HTR-8/SVneo (cell line): ENCODE data around the gene GDPD2.

ENCODE experiments used
- DNase-seq: peaks from one replicate; pipeline ENCODE4 v3.0.0; 2011; ENCODE audit warnings: low spot score, mixed read lengths; ENCODE audit not compliant: insufficient read length
- FAIRE-seq: peaks from 2 replicates; lab custom pipeline; 2011; peaks lifted over from hg19 to GRCh38; lab: Jason Lieb, UNC

The GDPD2 gene

GRCh38 chrX:70466968-70467367 is 43.9 kb downstream of the GDPD2 start:
- FAIRE-seq (no peak), DNase-seq (no peak)

DNA sequence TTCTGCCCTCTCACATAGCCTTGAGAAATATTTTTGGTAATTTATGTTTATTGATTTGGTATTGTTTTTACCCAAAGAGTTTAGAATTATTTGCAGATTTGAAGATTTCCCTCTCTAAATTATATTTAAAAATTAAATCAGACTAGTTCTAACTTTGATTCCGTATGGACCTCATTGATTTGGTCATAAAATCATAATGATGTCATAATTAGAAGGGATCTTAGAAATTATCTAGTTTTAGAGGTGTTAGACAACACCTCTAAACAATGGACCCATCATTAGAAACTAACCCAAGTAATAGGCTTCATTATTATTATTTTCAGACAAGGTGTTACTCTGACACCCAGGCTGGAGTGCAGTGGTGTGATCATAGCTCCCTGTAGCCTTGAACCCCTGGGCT is 45.6 kb downstream of the GDPD2 start:
- FAIRE-seq: no peak

DNA sequence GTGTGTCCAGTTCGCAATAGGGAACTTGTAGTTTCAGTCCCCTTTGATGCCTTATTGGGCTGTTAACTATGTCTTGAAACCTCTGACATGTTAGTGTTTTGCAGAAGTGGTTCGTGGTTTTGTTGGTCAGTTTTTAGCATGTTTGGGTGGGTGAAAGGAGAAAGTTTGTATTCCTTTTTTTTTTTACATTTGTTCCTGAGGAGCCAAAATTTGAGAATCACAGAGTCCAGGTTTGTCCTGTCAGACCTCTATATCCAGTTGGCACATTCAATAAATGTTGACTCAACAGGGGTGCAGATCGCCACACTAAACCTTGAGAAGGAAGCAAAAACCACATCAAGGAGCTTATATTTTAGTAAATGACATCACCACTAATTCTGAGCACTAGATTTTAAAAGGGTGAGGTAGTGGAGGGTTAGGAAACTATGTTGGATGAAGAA is 47.8 kb downstream of the GDPD2 start:
- DNase-seq: no peak
- FAIRE-seq: no peak

More for the DNA sequence above, 45.6 kb downstream of the GDPD2 start:
- DNase-seq: no peak

GRCh38 chrX:70476166-70476933 is 53.2 kb downstream of the GDPD2 start:
- no peak for FAIRE-seq

DNA sequence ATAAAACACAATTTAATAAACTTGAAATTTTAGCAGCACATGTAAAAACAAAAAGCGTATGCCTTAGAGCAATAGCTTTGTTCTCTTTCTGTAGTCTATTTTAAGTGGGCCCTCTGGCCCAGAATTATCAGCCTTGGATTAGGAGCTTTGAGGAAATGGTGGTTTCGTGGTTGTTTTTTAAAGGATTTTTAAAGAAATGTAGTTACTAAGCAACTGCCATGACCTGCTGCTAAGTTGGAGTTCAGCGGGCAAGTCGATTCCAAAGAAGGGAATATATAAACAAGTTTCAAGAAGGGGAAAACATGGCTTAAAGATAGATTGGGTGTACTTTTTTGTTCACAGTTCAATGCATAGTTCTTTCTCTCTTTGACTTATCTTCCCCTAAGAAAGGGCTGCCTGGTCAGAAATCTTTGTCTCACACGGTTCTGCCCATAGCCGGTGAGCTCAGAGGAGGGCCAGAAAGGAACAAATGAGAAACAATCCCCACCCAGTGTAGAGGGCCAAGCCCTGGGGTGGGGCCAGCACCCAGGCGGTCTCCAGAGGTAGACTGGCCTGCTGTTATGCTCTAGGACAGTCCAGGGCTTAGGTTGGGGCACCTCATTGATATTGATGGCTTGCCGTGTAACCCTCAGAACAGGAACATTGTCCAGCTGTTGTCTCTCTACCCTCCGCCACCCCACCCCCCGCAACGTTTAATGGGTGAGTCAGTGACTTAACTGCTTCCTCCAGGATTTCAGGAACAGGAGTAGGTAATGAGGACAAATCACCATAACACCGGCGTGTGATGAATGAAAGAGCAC is 54.0 kb downstream of the GDPD2 start:
- peak; percentile 69 for DNase-seq
- peak; percentile 96 for FAIRE-seq

More at GRCh38 chrX:70476166-70476933, 53.2 kb downstream of the GDPD2 start:
- DNase-seq: no peak

GRCh38 chrX:70477734-70478075 is 54.6 kb downstream of the GDPD2 start:
- FAIRE-seq (no peak), DNase-seq (no peak)

DNA sequence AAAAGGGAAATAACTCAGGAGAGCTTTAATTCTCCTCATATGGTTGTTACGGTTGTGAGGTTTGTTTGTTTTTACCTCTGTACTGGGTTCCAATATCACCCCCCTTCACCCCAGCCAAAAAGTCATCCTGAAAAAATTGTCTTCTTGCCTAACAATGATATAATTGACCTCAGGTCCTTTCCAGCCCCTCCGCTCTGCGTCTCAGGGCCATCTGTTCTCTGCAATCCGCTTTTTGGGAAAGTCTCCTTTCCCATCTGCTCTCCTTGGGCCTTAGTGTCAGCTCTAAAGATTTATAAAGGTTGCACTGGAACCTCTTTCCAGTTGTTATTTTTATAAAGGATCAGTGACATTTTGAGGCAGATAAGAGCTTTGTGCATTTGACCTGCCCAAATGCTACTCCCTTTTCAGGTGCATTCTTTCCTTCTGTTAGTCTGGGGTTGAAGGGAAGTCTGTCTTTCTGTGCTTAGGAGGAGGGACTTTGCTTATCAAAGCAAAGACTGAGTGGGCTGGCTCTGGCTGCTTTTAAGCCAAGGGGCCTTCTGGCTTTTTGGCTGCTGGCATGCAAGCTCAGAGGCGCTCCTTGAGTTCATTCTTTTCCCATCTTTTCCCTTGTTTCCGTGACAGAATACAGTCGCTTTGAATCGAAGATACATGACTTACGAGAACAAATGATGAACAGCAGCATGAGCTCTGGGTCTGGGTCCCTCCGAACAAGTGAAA is 55.6 kb downstream of the GDPD2 start:
- FAIRE-seq: peak; percentile 85
- no peak for DNase-seq

GRCh38 chrX:70479247-70479921 is 56.3 kb downstream of the GDPD2 start:
- DNase-seq: peak; percentile 43
- peak; percentile 89 for FAIRE-seq

GRCh38 chrX:70479922-70480659 is 57.0 kb downstream of the GDPD2 start:
- FAIRE-seq (peak; percentile 23), DNase-seq (no peak)

DNA sequence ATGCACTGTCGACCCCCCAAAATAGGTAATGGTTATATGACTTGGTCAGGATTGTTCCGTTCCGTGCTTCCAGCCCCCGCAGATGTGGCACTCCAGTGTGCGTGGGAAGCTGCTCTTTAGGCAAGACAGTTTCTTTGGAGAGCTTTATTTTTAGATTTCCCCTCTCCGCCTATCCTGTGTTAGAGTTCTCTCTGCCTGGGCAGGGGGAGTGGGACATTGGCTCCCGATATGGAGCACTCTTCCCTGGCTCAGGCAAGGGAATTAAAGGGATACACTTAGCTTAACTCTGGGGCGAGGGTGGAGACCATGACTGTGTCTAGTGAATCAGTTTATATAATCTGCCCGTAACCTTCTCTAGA is 57.5 kb downstream of the GDPD2 start:
- FAIRE-seq: no peak
- no peak for DNase-seq

DNA sequence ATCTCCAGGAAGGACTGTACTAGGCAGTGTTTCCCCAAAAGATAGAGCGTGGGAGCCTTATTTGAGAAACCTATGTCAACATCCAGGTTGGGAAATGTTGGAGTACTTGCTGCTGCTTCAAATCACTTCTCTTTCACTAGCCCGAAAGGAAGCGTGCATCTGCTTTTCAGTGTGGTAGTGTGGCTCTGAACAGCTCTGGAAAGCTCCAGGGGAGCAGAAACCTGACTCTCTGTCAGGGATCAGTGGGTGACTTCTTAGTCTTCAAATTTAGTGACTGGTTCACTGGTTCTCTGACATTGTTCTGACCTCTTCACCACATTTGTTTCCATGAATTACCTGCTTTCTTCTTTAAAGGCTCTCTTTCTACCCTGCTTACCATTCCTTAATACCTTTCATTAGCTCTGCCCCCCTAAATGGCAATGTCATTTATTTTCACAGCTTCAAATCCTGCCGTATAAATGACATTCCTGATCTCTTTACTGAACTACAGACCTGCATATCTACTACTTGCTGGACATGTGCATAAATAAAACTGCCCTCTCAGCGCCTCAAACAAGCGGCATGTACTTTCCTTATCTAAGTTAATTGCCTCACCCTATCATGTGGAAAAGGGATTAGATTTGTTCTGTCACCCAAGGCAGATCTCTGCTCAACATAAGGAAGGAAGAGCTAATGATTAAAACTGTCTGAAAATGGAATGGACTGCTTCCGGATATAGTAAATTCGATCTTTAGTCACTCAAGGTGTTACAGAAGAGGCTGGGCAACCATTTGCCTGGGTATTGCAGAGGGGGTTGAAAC is 58.6 kb downstream of the GDPD2 start:
- FAIRE-seq (peak; percentile 55), DNase-seq (no peak)

DNA sequence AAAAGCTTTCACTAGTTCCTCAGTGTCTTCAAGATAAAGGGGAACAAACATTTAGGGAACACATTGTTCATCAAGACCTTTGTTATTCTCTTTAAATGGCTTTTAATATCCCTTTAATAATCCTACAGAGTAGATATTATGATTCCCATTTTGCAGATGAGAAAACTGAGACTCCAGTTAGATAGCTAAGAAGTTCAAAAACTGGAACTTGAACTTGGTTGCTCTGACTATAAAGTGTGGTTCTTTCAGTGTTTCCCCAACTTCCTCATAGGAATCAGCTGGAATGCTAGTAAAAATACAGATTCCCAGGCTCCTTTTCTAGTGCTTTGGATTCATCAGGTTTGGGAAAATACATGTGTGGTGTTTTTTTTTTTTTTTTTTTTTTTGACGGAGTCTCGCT is 59.2 kb downstream of the GDPD2 start:
- FAIRE-seq: no peak
- DNase-seq: no peak
